Type B pancreatic cell (in vitro differentiated cells): ENCODE measurements around the gene CTSA. TPM values are rescaled to one million over a fixed set of nuclear protein-coding genes. Genes with fewer than 3 reads are reported as not detected.

ENCODE experiments used
- DNase-seq: peaks from one replicate; pipeline ENCODE4 v3.0.0; 2021; ENCODE audit warnings: mixed read lengths; ENCODE audit not compliant: unreplicated experiment; ENCODE audit errors: extremely low spot score
- H3K27ac Mint-ChIP-seq: 2 replicates; pipeline ENCODE4 v1.8.0; 2021; ENCODE audit warnings: mild to moderate bottlenecking, mixed read lengths
- H3K27me3 Mint-ChIP-seq: 2 replicates; pipeline ENCODE4 v1.8.0; 2021; ENCODE audit warnings: mixed read lengths
- H3K36me3 Mint-ChIP-seq: 2 replicates; pipeline ENCODE4 v1.8.0; 2021; ENCODE audit warnings: mixed read lengths
- H3K4me1 Mint-ChIP-seq: one replicate; pipeline ENCODE4 v1.8.0; 2021; ENCODE audit warnings: mixed read lengths; ENCODE audit not compliant: unreplicated experiment
- H3K4me3 Mint-ChIP-seq: 2 replicates; pipeline ENCODE4 v1.8.0; 2021; ENCODE audit warnings: mild to moderate bottlenecking, mixed read lengths
- H3K9me3 Mint-ChIP-seq: 2 replicates; pipeline ENCODE4 v1.8.0; 2021; ENCODE audit warnings: mixed read lengths
- CTCF ChIP-seq: fragments of 200-600 bp; sonication (generic); conservative IDR thresholded peaks from 2 replicates; pipeline ENCODE4 v1.5.0; 2021; ENCODE audit warnings: antibody characterized with exemption, mild to moderate bottlenecking
- total RNA-seq: library from RNA; stranded (reverse); gene quantifications from 2 replicates; pipeline ENCODE4 v1.2.1, GENCODE V29; 2021; ENCODE audit warnings: low replicate concordance

CTSA gene
- total RNA-seq, 1 donor from 2014 or later = 142 TPM

- no peaks in the 10 kb centered on the region for H3K27me3 Mint-ChIP-seq
- peaks cover 4% of the 10 kb centered on the region for H3K36me3 Mint-ChIP-seq
- no peak overlapping the region for H3K4me3 Mint-ChIP-seq
- H3K4me1 Mint-ChIP-seq = peaks cover 30% of the 10 kb centered on the region
- TF ChIP-seq CTCF = no peak
- DNase-seq = no peak
- peak overlapping the region; percentile 7 for H3K27ac Mint-ChIP-seq
- no peaks in the 10 kb centered on the region for H3K9me3 Mint-ChIP-seq
Observed at GRCh38 chr20:45861221-45862075, 29.7 kb upstream of the CTSA start.

GRCh38 chr20:45863543-45864470 lies 27.3 kb upstream of the CTSA start:
- TF ChIP-seq CTCF = no peak
- Mint-ChIP-seq H3K27me3 (no peaks in the 10 kb centered on the region), H3K27ac (peak overlapping the region; percentile 64), H3K36me3 (peaks cover 4% of the 10 kb centered on the region), H3K9me3 (no peaks in the 10 kb centered on the region), H3K4me3 (no peak overlapping the region), H3K4me1 (peaks cover 14% of the 10 kb centered on the region)
- no peak for DNase-seq

GRCh38 chr20:45866454-45866853 lies 24.7 kb upstream of the CTSA start:
- Mint-ChIP-seq H3K27me3 (no peaks in the 10 kb centered on the region), H3K36me3 (peaks cover 4% of the 10 kb centered on the region), H3K4me3 (no peak overlapping the region), H3K27ac (no peak overlapping the region), H3K9me3 (no peaks in the 10 kb centered on the region), H3K4me1 (peaks cover 6% of the 10 kb centered on the region)
- DNase-seq = no peak
- TF ChIP-seq CTCF = no peak

- H3K27me3 Mint-ChIP-seq = no peaks in the 10 kb centered on the region
- no peaks in the 10 kb centered on the region for H3K9me3 Mint-ChIP-seq
- DNase-seq = no peak
- no peak overlapping the region for H3K4me3 Mint-ChIP-seq
- peaks cover 4% of the 10 kb centered on the region for H3K36me3 Mint-ChIP-seq
- no peak for TF ChIP-seq CTCF
- no peak overlapping the region for H3K27ac Mint-ChIP-seq
- peaks cover 6% of the 10 kb centered on the region for H3K4me1 Mint-ChIP-seq
Observed at GRCh38 chr20:45867136-45867818, 23.9 kb upstream of the CTSA start.

GRCh38 chr20:45867819-45868176 lies 23.3 kb upstream of the CTSA start:
- no peak overlapping the region for H3K27ac Mint-ChIP-seq
- peaks cover 4% of the 10 kb centered on the region for H3K36me3 Mint-ChIP-seq
- no peak for TF ChIP-seq CTCF
- H3K27me3 Mint-ChIP-seq = no peaks in the 10 kb centered on the region
- no peak overlapping the region for H3K4me3 Mint-ChIP-seq
- peaks cover 6% of the 10 kb centered on the region for H3K4me1 Mint-ChIP-seq
- DNase-seq = no peak
- no peaks in the 10 kb centered on the region for H3K9me3 Mint-ChIP-seq
